Fibroblast of skin of left quadriceps (primary cell): ENCODE measurements around the gene PHLDB2.

Experiments used
- DNase-seq, 2 experiments: peaks; one replicate each; pipeline ENCODE4 v3.0.0-alpha.2; 2013; ENCODE audit warnings: low read depth in 2 of 2

PHLDB2 gene

DNA sequence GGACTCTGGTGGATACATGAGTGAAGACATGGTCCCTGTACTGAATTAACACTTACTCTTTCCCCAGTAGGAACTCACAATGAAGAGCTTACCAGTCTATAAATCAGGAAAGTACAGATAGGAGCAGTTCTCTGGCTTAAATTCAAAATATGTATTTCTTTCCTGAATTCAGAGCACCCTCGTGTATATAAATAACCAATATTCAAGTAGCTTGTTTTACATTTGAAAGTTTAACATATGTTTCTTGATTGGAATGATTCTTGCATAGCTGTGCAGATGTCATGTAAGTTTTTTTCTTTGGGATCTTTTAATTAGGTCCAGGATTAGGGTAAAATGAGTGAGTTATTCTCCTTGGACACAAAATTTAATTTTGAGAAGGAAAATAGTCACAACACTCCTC, 160.7 kb downstream of the PHLDB2 start:
- no peak for DNase-seq

DNA sequence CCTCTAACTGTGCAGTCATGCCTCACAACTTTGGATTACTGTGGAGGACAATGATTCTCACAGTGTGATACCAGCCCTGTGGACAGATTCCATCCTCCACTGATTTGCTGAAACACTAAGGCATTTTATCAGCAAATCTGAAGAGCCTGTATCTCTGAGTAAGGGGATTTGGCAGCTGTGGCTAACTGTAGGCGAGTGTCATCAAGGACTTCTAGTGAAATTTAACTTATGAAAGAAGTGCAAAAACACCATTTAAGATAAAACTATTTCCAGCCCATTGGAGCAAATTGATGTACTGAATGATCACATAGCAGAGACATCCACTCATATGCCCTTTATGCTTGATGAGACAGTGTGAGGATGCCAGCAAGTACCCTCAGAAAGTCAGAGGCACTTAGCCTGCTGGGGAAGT, 161.6 kb downstream of the PHLDB2 start:
- DNase-seq: no peak
